ENCODE measurements around the gene RNF141.

The RNF141 gene

GRCh38 chr11:10483174-10483573 lies 57.8 kb downstream of the RNF141 start:
- DNase-seq (ENCODE audit: low read depth) = no peak
- in situ Hi-C loops (cut with HindIII; ENCODE audit: low sequenced_read_pairs) = no loop called here
- H3K4me3 ChIP-seq (ENCODE audit: low read depth, low read length) = no peak overlapping the region
- TF ChIP-seq CTCF (IDR thresholded peaks at IDR 0.05; ENCODE audit: low read depth, low read length, missing control alignments) = no peak

- no peak for TF ChIP-seq CTCF (IDR thresholded peaks at IDR 0.05; ENCODE audit: low read depth, low read length, missing control alignments)
- H3K4me3 ChIP-seq (ENCODE audit: low read depth, low read length) = no peak overlapping the region
- in situ Hi-C loops (cut with HindIII; ENCODE audit: low sequenced_read_pairs) = no loop called here
- DNase-seq (ENCODE audit: low read depth) = no peak
Observed at GRCh38 chr11:10481560-10482349, 59.2 kb downstream of the RNF141 start.

GRCh38 chr11:10480760-10481159 lies 60.2 kb downstream of the RNF141 start:
- H3K4me3 ChIP-seq (ENCODE audit: low read depth, low read length) = no peak overlapping the region
- no peak for DNase-seq (ENCODE audit: low read depth)
- TF ChIP-seq CTCF (IDR thresholded peaks at IDR 0.05; ENCODE audit: low read depth, low read length, missing control alignments) = no peak
- in situ Hi-C loops (cut with HindIII; ENCODE audit: low sequenced_read_pairs) = no loop called here

- in situ Hi-C loops (cut with HindIII; ENCODE audit: low sequenced_read_pairs) = no loop called here
- no peak for DNase-seq (ENCODE audit: low read depth)
- H3K4me3 ChIP-seq (ENCODE audit: low read depth, low read length) = no peak overlapping the region
- no peak for TF ChIP-seq CTCF (IDR thresholded peaks at IDR 0.05; ENCODE audit: low read depth, low read length, missing control alignments)
Observed at GRCh38 chr11:10480026-10480425, 61.0 kb downstream of the RNF141 start.

GRCh38 chr11:10478574-10479550 lies 62.1 kb downstream of the RNF141 start:
- in situ Hi-C loops (cut with HindIII; ENCODE audit: low sequenced_read_pairs) = no loop called here
- no peak overlapping the region for H3K4me3 ChIP-seq (ENCODE audit: low read depth, low read length)
- no peak for DNase-seq (ENCODE audit: low read depth)
- TF ChIP-seq CTCF (IDR thresholded peaks at IDR 0.05; ENCODE audit: low read depth, low read length, missing control alignments) = no peak

- no peak for DNase-seq (ENCODE audit: low read depth)
- H3K4me3 ChIP-seq (ENCODE audit: low read depth, low read length) = no peak overlapping the region
- in situ Hi-C loops (cut with HindIII; ENCODE audit: low sequenced_read_pairs) = no loop called here
- TF ChIP-seq CTCF (IDR thresholded peaks at IDR 0.05; ENCODE audit: low read depth, low read length, missing control alignments) = no peak
Observed at GRCh38 chr11:10478066-10478465, 62.9 kb downstream of the RNF141 start.
